ENCODE data around the gene OR51B6.
"Not testable (repeated sequence)": the region's sequence is repeated elsewhere in the genome, so short reads cannot be mapped to it uniquely, and the experiment has no call there.

The OR51B6 gene

GRCh38 chr11:5317292-5317691 is 34.0 kb upstream of the OR51B6 start:
- no peaks in the 10 kb centered on the region for H3K4me1 Mint-ChIP-seq
- no peaks in the 10 kb centered on the region for H3K36me3 Mint-ChIP-seq (ENCODE audit: low read depth)
- TF ChIP-seq CTCF (IDR thresholded peaks at IDR 0.05; ENCODE audit: unreplicated experiment in 3 of 3): no peak
- no peaks in the 10 kb centered on the region for H3K27me3 Mint-ChIP-seq (ENCODE audit: low read depth)
- H3K4me3 Mint-ChIP-seq: no peak overlapping the region
- H3K9me3 Mint-ChIP-seq: no peaks in the 10 kb centered on the region
- no peak overlapping the region for H3K27ac Mint-ChIP-seq

- H3K36me3 Mint-ChIP-seq (ENCODE audit: low read depth): no peaks in the 10 kb centered on the region
- H3K9me3 Mint-ChIP-seq: no peaks in the 10 kb centered on the region
- H3K4me1 Mint-ChIP-seq: no peaks in the 10 kb centered on the region
- no peak within 1 kb of the TSS for H3K4me3 Mint-ChIP-seq
- H3K27ac Mint-ChIP-seq: no peak within 1 kb of the TSS
- no peaks in the 10 kb centered on the region for H3K27me3 Mint-ChIP-seq (ENCODE audit: low read depth)
- TF ChIP-seq CTCF (IDR thresholded peaks at IDR 0.05; ENCODE audit: unreplicated experiment in 3 of 3): no peak
These were observed 27.1 kb upstream of the OR51B6 start, which contains the start of gene OR51B2 for GRCh38 chr11:5324197-5324596. Gene OR51B2 (minus strand): TSS chr11:5324297. CDS start chr11:5324297, 0 bp downstream.

GRCh38 chr11:5335170-5335569 is 16.1 kb upstream of the OR51B6 start:
- no peaks in the 10 kb centered on the region for H3K9me3 Mint-ChIP-seq
- no peaks in the 10 kb centered on the region for H3K27me3 Mint-ChIP-seq (ENCODE audit: low read depth)
- H3K4me3 Mint-ChIP-seq: no peak overlapping the region
- H3K4me1 Mint-ChIP-seq: no peaks in the 10 kb centered on the region
- no peaks in the 10 kb centered on the region for H3K36me3 Mint-ChIP-seq (ENCODE audit: low read depth)
- TF ChIP-seq CTCF (IDR thresholded peaks at IDR 0.05; ENCODE audit: unreplicated experiment in 3 of 3): no peak
- H3K27ac Mint-ChIP-seq: no peak overlapping the region

- no peaks in the 10 kb centered on the region for H3K36me3 Mint-ChIP-seq (ENCODE audit: low read depth)
- no peaks in the 10 kb centered on the region for H3K4me1 Mint-ChIP-seq
- H3K27me3 Mint-ChIP-seq (ENCODE audit: low read depth): no peaks in the 10 kb centered on the region
- H3K4me3 Mint-ChIP-seq: no peak overlapping the region
- TF ChIP-seq CTCF (IDR thresholded peaks at IDR 0.05; ENCODE audit: unreplicated experiment in 3 of 3): no peak
- no peak overlapping the region for H3K27ac Mint-ChIP-seq
- no peaks in the 10 kb centered on the region for H3K9me3 Mint-ChIP-seq
These were observed 15.0 kb upstream of the OR51B6 start for GRCh38 chr11:5336331-5336730.

- not testable (repeated sequence) for H3K36me3 Mint-ChIP-seq (ENCODE audit: low read depth); H3K27me3 Mint-ChIP-seq (ENCODE audit: low read depth); H3K4me1 Mint-ChIP-seq; H3K4me3 Mint-ChIP-seq; H3K27ac Mint-ChIP-seq; H3K9me3 Mint-ChIP-seq
These were observed 14.1 kb upstream of the OR51B6 start for GRCh38 chr11:5337253-5337652.

GRCh38 chr11:5339771-5340322 is 11.5 kb upstream of the OR51B6 start:
- Mint-ChIP-seq H3K9me3 (no peaks in the 10 kb centered on the region), H3K36me3 (ENCODE audit: low read depth) (no peaks in the 10 kb centered on the region), H3K4me3 (no peak overlapping the region), H3K4me1 (no peaks in the 10 kb centered on the region), H3K27ac (no peak overlapping the region), H3K27me3 (ENCODE audit: low read depth) (no peaks in the 10 kb centered on the region)
- TF ChIP-seq CTCF (IDR thresholded peaks at IDR 0.05; ENCODE audit: unreplicated experiment in 3 of 3): no peak

Measured in nephron (organoid).